ENCODE results near the gene ASGR2. TPM values are rescaled to one million over a fixed set of nuclear protein-coding genes. Genes with fewer than 3 reads are reported as not detected.

The ASGR2 gene
- total and polyA plus RNA-seq, 2 of the 13 experiments (the other 11 are each of a cell fraction or from before 2014, with no cell fraction given), result 320 to 754 TPM

DNA sequence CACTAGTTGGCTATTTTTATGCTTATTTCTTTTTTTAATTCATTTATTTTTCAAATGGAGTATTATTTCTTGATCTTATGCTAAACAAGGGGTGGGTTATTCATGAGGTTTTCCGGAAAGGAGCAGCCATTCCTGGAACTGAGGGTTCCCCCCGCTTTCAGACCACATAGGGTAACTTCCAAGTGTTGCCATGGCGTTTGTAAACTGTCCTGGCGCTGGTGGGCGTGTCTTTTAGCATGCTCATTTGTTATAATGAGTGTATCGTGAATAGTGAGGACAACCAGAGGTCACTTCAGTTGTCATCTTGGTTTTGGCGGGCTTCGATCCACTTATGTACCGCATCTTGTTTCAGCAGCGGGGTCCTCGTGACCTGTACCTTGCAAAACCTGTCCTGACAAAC is 29.6 kb upstream of the ASGR2 start (continued):
- TF ChIP-seq PHF5A (CRISPR knock-in tag; IDR thresholded peaks at IDR 0.05; ENCODE audit: low read depth, unreplicated experiment) (no peak), ZNF510 (CRISPR knock-in tag; IDR thresholded peaks at IDR 0.05; ENCODE audit: low read depth) (no peak)

DNA sequence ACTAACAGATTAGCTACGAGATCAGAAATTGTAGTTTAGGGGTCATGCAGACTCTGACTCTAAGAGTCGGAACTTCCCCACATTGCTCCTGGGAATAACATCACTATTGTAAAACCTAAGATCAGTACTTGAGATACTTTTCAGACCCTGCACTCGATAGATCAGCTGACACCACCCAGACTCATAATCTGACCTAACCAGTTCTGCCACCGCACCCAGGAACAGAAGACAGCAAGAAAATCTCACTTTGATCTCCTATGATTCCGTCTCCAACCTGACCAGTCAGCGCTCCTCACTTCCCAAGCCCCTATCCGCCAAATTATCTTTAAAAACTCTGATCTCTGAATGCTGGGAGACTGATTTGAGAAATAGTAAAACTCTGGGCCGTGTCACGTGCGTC is 27.2 kb upstream of the ASGR2 start:
- H3K27me3 ChIP-seq (ENCODE audit: control insufficient read depth in 1 of 2, insufficient read depth in 2 of 2, low read length in 2 of 2), result no peaks in the 10 kb centered on the region; a peak in 1 of 5 replicates
- no peak overlapping the region for H3K4me3 ChIP-seq (replicated peaks in 1 of 3; ENCODE audit: insufficient read depth in 1 of 3, low read depth in 2 of 3, low read length in 3 of 3)
- H3K79me2 ChIP-seq (ENCODE audit: insufficient read depth, low read length), result no peaks in the 10 kb centered on the region
- H2AFZ ChIP-seq (ENCODE audit: low read length), result no peak overlapping the region
- no peak overlapping the region for H3K9ac ChIP-seq (ENCODE audit: insufficient read depth, low read depth, low read length)
- no peaks in the 10 kb centered on the region for H3K9me3 ChIP-seq (ENCODE audit: low read length)
- H3K4me2 ChIP-seq (ENCODE audit: low read depth, low read length), result no peak overlapping the region
- no TSS peak for BruUV-seq (replicated peaks)
- H3K36me3 ChIP-seq (replicated peaks in 1 of 2; ENCODE audit: control insufficient read depth in 1 of 2, insufficient read depth in 2 of 2, low read length in 2 of 2), result no peaks in the 10 kb centered on the region
- ChIA-PET POLR2A (interaction anchor here (1.4 to 1.5 kb wide), 2 partner anchors 28 to 95 kb away, joined by 4 to 5 read pairs; partner anchors contain the start of gene ASGR2), CTCF (ENCODE audit: low intra/inter-chr PET ratio, low total read pairs) (no interaction called here)
- ATAC-seq (no peak), FAIRE-seq (no peak), DNase-seq (ENCODE audit: low spot score) (no peak)
- TF ChIP-seq EP300 (IDR thresholded peaks at IDR 0.05; ENCODE audit: low read depth in 2 of 2, low read length in 2 of 2), result no peak
- TF ChIP-seq EP300 (CRISPR knock-in tag; IDR thresholded peaks at IDR 0.05; ENCODE audit: borderline replicate concordance), result no peak
- no peak for TF ChIP-seq ZSCAN21 (CRISPR knock-in tag; IDR thresholded peaks at IDR 0.05; ENCODE audit: borderline replicate concordance)
- no peak for TF ChIP-seq ZNF768 (CRISPR knock-in tag; IDR thresholded peaks at IDR 0.05)
- TF ChIP-seq ZNF326 (CRISPR knock-in tag; IDR thresholded peaks at IDR 0.05; ENCODE audit: borderline replicate concordance), result no peak
- no peak for TF ChIP-seq RXRB (CRISPR knock-in tag; IDR thresholded peaks at IDR 0.05; ENCODE audit: borderline replicate concordance)
- TF ChIP-seq MLLT10 (CRISPR knock-in tag; IDR thresholded peaks at IDR 0.05), result no peak
- TF ChIP-seq, protein P1, sequence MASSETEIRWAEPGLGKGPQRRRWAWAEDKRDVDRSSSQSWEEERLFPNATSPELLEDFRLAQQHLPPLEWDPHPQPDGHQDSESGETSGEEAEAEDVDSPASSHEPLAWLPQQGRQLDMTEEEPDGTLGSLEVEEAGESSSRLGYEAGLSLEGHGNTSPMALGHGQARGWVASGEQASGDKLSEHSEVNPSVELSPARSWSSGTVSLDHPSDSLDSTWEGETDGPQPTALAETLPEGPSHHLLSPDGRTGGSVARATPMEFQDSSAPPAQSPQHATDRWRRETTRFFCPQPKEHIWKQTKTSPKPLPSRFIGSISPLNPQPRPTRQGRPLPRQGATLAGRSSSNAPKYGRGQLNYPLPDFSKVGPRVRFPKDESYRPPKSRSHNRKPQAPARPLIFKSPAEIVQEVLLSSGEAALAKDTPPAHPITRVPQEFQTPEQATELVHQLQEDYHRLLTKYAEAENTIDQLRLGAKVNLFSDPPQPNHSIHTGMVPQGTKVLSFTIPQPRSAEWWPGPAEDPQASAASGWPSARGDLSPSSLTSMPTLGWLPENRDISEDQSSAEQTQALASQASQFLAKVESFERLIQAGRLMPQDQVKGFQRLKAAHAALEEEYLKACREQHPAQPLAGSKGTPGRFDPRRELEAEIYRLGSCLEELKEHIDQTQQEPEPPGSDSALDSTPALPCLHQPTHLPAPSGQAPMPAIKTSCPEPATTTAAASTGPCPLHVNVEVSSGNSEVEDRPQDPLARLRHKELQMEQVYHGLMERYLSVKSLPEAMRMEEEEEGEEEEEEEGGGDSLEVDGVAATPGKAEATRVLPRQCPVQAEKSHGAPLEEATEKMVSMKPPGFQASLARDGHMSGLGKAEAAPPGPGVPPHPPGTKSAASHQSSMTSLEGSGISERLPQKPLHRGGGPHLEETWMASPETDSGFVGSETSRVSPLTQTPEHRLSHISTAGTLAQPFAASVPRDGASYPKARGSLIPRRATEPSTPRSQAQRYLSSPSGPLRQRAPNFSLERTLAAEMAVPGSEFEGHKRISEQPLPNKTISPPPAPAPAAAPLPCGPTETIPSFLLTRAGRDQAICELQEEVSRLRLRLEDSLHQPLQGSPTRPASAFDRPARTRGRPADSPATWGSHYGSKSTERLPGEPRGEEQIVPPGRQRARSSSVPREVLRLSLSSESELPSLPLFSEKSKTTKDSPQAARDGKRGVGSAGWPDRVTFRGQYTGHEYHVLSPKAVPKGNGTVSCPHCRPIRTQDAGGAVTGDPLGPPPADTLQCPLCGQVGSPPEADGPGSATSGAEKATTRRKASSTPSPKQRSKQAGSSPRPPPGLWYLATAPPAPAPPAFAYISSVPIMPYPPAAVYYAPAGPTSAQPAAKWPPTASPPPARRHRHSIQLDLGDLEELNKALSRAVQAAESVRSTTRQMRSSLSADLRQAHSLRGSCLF (CRISPR knock-in tag; IDR thresholded peaks at IDR 0.05; ENCODE audit: borderline replicate concordance), result no peak
- intact Hi-C loops (cut with micrococcal nuclease; ENCODE audit: unreplicated experiment), result no loop called here
- no peaks in the 10 kb centered on the region for H4K20me1 ChIP-seq (ENCODE audit: insufficient read depth, low read length)
- in situ Hi-C loops (cut with HindIII; ENCODE audit: extremely low pct_ligation_motif_present, low pct_unique_long_range_greater_than_20kb), result no loop called here
- H3K4me1 ChIP-seq (ENCODE audit: insufficient read depth, low read length), result peaks cover 40% of the 10 kb centered on the region
- 75% methylated on average over 10 of the region's 10 CpGs for WGBS (ENCODE audit: low lambda C conversion rate)
- no peak overlapping the region for H3K27ac ChIP-seq (ENCODE audit: extremely low read length, insufficient read depth, low read length)
